Neural progenitor cell (in vitro differentiated cells): ENCODE data around the gene BAAT. TPM values are rescaled to one million over a fixed set of nuclear protein-coding genes. Genes with fewer than 3 reads are reported as not detected.

ENCODE experiments used
- DNase-seq: peaks from one replicate; pipeline ENCODE4 v3.0.0-alpha.2; 2016; ENCODE audit warnings: low spot score
- H2AFZ ChIP-seq: fragments of 200-600 bp; sonication (generic); replicated peaks from 2 replicates; pipeline ENCODE4 v1.6.1; 2016; ENCODE audit warnings: antibody characterized with exemption
- H3F3A ChIP-seq: fragments of 200-600 bp; sonication (generic); 2 replicates; pipeline ENCODE4 v1.6.1; 2016; ENCODE audit warnings: antibody characterized with exemption, low read depth
- H3K27ac ChIP-seq: fragments of 200-600 bp; sonication (generic); 2 replicates; pipeline ENCODE4 v1.5.1; 2016; ENCODE audit warnings: mild to moderate bottlenecking
- H3K27me3 ChIP-seq: fragments of 200-600 bp; sonication (generic); 2 replicates; pipeline ENCODE4 v1.6.1; 2016; ENCODE audit warnings: mild to moderate bottlenecking, moderate library complexity
- H3K36me3 ChIP-seq: fragments of 200-600 bp; sonication (generic); 2 replicates; pipeline ENCODE4 v1.5.1; 2016
- H3K4me1 ChIP-seq: fragments of 200-600 bp; sonication (generic); 2 replicates; pipeline ENCODE4 v1.6.1; 2016; ENCODE audit warnings: mixed run types
- H3K4me2 ChIP-seq: fragments of 200-600 bp; sonication (generic); 2 replicates; pipeline ENCODE4 v1.6.1; 2016
- H3K4me3 ChIP-seq: fragments of 200-600 bp; sonication (generic); 2 replicates; pipeline ENCODE4 v1.5.1; 2016
- H3K79me2 ChIP-seq: fragments of 200-600 bp; sonication (generic); 2 replicates; pipeline ENCODE4 v1.6.1; 2016; ENCODE audit warnings: low read depth
- H3K9ac ChIP-seq: fragments of 200-600 bp; sonication (generic); 2 replicates; pipeline ENCODE4 v1.6.1; 2016
- H3K9me3 ChIP-seq: fragments of 200-600 bp; sonication (generic); 2 replicates; pipeline ENCODE4 v1.5.1; 2016; ENCODE audit warnings: low read depth
- H4K20me1 ChIP-seq: fragments of 200-600 bp; sonication (generic); 2 replicates; pipeline ENCODE4 v1.6.1; 2016; ENCODE audit warnings: low read depth
- H3K27ac Mint-ChIP-seq: 3 replicates; pipeline ENCODE4 v1.8.0; 2021; ENCODE audit warnings: mixed read lengths
- H3K27me3 Mint-ChIP-seq: 2 replicates; pipeline ENCODE4 v1.8.0; 2022; ENCODE audit warnings: low read depth, mild to moderate bottlenecking, inconsistent platforms, moderate library complexity, mixed read lengths; ENCODE audit not compliant: insufficient read depth
- H3K36me3 Mint-ChIP-seq: 3 replicates; pipeline ENCODE4 v1.8.0; 2021; ENCODE audit warnings: mixed read lengths
- H3K4me1 Mint-ChIP-seq: 3 replicates; pipeline ENCODE4 v1.8.0; 2021; ENCODE audit warnings: mixed read lengths
- H3K4me3 Mint-ChIP-seq: 3 replicates; pipeline ENCODE4 v1.8.0; 2021; ENCODE audit warnings: mild to moderate bottlenecking, moderate library complexity, mixed read lengths
- H3K9me3 Mint-ChIP-seq: 3 replicates; pipeline ENCODE4 v1.8.0; 2020; ENCODE audit warnings: mixed read lengths
- CTCF ChIP-seq: fragments of 200-600 bp; sonication (generic); IDR thresholded peaks from 2 replicates; pipeline ENCODE4 v1.5.1; 2017; ENCODE audit warnings: antibody characterized with exemption, mild to moderate bottlenecking
- EZH2 ChIP-seq: fragments of 200-600 bp; sonication (generic); IDR thresholded peaks from 2 replicates; pipeline ENCODE4 v1.6.1; 2017; ENCODE audit warnings: antibody characterized with exemption, mild to moderate bottlenecking, moderate library complexity
- EZH2phosphoT487 ChIP-seq: fragments of 200-600 bp; sonication (generic); IDR thresholded peaks from 2 replicates; pipeline ENCODE4 v1.6.1; 2017; ENCODE audit warnings: antibody characterized with exemption
- total RNA-seq: library from RNA; depleted of rRNA; stranded (reverse); fragments of >200 nt; gene quantifications from 2 replicates; pipeline ENCODE4 v1.2.3, GENCODE V29; 2015; ENCODE audit warnings: low replicate concordance

The BAAT gene
- total RNA-seq, 1 donor from 2014 or later, result 0.09 TPM

- no peak for DNase-seq
- Histone ChIP-seq H3K79me2 (no peaks in the 10 kb centered on the region), H3F3A (no peaks in the 10 kb centered on the region), H3K4me2 (no peak overlapping the region), H3K4me3 (no peak overlapping the region), H3K9ac (no peak overlapping the region), H4K20me1 (no peaks in the 10 kb centered on the region), H3K27ac (no peak overlapping the region), H2AFZ (no peak overlapping the region), H3K27me3 (no peaks in the 10 kb centered on the region), H3K36me3 (no peaks in the 10 kb centered on the region), H3K4me1 (no peaks in the 10 kb centered on the region), H3K9me3 (no peaks in the 10 kb centered on the region)
- no peak overlapping the region for H3K27ac Mint-ChIP-seq
- no peaks in the 10 kb centered on the region for H3K36me3 Mint-ChIP-seq
- no peak overlapping the region for H3K4me3 Mint-ChIP-seq
- TF ChIP-seq EZH2phosphoT487, result no peak
- no peak for TF ChIP-seq CTCF
- TF ChIP-seq EZH2, result no peak
- no peaks in the 10 kb centered on the region for H3K9me3 Mint-ChIP-seq
- no peaks in the 10 kb centered on the region for H3K4me1 Mint-ChIP-seq
- H3K27me3 Mint-ChIP-seq, result peaks cover 4% of the 10 kb centered on the region
Observed at GRCh38 chr9:101429736-101430135, 44.9 kb upstream of the BAAT start.

GRCh38 chr9:101428909-101429308 lies 44.1 kb upstream of the BAAT start:
- no peak overlapping the region for H3K27ac ChIP-seq
- TF ChIP-seq CTCF (no peak), EZH2phosphoT487 (no peak), EZH2 (no peak)
- no peak overlapping the region for H3K4me3 ChIP-seq
- H3K79me2 ChIP-seq, result no peaks in the 10 kb centered on the region
- H4K20me1 ChIP-seq, result no peaks in the 10 kb centered on the region
- Mint-ChIP-seq H3K4me3 (no peak overlapping the region), H3K4me1 (no peaks in the 10 kb centered on the region), H3K36me3 (no peaks in the 10 kb centered on the region), H3K9me3 (no peaks in the 10 kb centered on the region), H3K27me3 (peaks cover 4% of the 10 kb centered on the region), H3K27ac (no peak overlapping the region)
- no peak overlapping the region for H3K4me2 ChIP-seq
- no peak overlapping the region for H3K9ac ChIP-seq
- no peak overlapping the region for H2AFZ ChIP-seq
- H3K36me3 ChIP-seq, result no peaks in the 10 kb centered on the region
- no peaks in the 10 kb centered on the region for H3K9me3 ChIP-seq
- H3K4me1 ChIP-seq, result no peaks in the 10 kb centered on the region
- no peaks in the 10 kb centered on the region for H3F3A ChIP-seq
- no peaks in the 10 kb centered on the region for H3K27me3 ChIP-seq
- DNase-seq, result no peak

GRCh38 chr9:101427957-101428655 lies 43.3 kb upstream of the BAAT start:
- no peaks in the 10 kb centered on the region for H3K9me3 Mint-ChIP-seq
- Histone ChIP-seq H2AFZ (no peak overlapping the region), H4K20me1 (no peaks in the 10 kb centered on the region), H3K27ac (no peak overlapping the region), H3K4me1 (no peaks in the 10 kb centered on the region), H3K36me3 (no peaks in the 10 kb centered on the region), H3K9ac (no peak overlapping the region), H3K4me2 (no peak overlapping the region), H3F3A (no peaks in the 10 kb centered on the region), H3K4me3 (no peak overlapping the region), H3K79me2 (no peaks in the 10 kb centered on the region), H3K9me3 (no peaks in the 10 kb centered on the region), H3K27me3 (no peaks in the 10 kb centered on the region)
- H3K27me3 Mint-ChIP-seq, result peaks cover 4% of the 10 kb centered on the region
- TF ChIP-seq CTCF (no peak), EZH2 (no peak), EZH2phosphoT487 (no peak)
- DNase-seq, result no peak
- no peaks in the 10 kb centered on the region for H3K36me3 Mint-ChIP-seq
- H3K4me1 Mint-ChIP-seq, result no peaks in the 10 kb centered on the region
- no peak overlapping the region for H3K4me3 Mint-ChIP-seq
- H3K27ac Mint-ChIP-seq, result no peak overlapping the region
